GM06990 (cell line): ENCODE data around the gene TSC22D4.
"Not testable (repeated sequence)": the region's sequence is repeated elsewhere in the genome, so short reads cannot be mapped to it uniquely, and the experiment has no call there.

ENCODE experiments used
- DNase-seq: peaks from one replicate; pipeline ENCODE4 v3.0.0-alpha.2; 2011; ENCODE audit not compliant: insufficient read length; ENCODE audit errors: extremely low read depth
- H3K27me3 ChIP-seq: replicated peaks from 2 replicates; pipeline ENCODE4 v1.6.0; 2011; ENCODE audit warnings: low read length; ENCODE audit not compliant: control insufficient read depth, insufficient read depth
- H3K36me3 ChIP-seq: 2 replicates; pipeline ENCODE4 v1.5.1; 2011; ENCODE audit warnings: low read length; ENCODE audit not compliant: control insufficient read depth, insufficient read depth
- H3K4me3 ChIP-seq: replicated peaks from 2 replicates; pipeline ENCODE4 v1.5.1; 2011; ENCODE audit warnings: low read depth, mild to moderate bottlenecking, control low read depth, low read length
- TF ChIP-seq, protein P1 (sequence below): IDR thresholded peaks from 2 replicates; pipeline ENCODE4 v1.5.1; 2011; ENCODE audit warnings: low read length, control low read depth, mild to moderate bottlenecking, inconsistent platforms; ENCODE audit not compliant: insufficient read depth, poor library complexity, severe bottlenecking

Gene TSC22D4

DNA sequence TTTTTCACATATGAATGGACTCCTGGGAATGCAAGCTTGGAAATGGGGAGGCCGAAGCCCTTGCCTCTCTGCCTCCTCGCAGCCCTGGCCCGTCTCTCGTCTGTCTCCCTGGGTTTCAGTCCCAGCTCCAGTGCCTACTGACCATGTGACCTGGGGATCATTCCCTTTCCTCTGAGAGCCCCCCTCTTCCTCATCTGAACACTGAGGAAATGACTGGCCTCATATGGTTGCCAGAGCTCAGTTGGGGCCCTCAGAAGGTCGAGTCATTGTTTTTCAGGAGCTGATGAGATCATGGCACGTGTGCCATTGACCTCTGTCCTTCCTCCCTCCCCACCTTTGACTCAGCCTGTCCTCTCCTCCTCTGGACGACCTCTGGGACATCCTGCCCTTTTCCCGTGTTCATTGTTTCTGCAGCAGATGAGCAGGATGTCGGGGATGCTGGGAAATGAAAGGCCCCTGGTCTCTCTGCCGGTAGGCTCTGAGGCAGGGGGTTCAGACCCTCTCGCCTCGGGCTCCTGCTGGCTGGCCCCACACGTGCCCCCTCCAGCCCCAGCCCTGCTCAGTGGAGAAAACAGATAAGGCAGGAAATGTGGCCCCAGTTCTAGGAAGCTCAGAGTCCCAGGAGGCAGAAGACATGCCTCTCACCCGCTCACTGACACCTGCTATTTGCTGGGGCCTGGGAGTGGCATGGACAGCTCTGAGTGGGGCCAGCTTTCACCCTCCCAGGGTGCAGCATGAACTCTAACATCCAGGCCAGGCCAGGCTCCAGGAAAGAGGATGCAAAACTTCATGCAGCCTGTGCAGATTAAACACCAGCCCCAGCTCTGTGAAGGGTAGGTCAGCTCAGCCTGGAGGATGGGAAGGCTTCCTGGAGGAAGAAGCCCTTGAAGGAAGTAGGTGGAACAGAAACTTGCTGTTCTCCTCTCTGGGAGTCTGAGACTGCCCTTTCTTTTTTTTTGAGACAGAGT, 34.4 kb downstream of the TSC22D4 start:
- no peaks in the 10 kb centered on the region for H3K27me3 ChIP-seq
- TF ChIP-seq, protein P1, sequence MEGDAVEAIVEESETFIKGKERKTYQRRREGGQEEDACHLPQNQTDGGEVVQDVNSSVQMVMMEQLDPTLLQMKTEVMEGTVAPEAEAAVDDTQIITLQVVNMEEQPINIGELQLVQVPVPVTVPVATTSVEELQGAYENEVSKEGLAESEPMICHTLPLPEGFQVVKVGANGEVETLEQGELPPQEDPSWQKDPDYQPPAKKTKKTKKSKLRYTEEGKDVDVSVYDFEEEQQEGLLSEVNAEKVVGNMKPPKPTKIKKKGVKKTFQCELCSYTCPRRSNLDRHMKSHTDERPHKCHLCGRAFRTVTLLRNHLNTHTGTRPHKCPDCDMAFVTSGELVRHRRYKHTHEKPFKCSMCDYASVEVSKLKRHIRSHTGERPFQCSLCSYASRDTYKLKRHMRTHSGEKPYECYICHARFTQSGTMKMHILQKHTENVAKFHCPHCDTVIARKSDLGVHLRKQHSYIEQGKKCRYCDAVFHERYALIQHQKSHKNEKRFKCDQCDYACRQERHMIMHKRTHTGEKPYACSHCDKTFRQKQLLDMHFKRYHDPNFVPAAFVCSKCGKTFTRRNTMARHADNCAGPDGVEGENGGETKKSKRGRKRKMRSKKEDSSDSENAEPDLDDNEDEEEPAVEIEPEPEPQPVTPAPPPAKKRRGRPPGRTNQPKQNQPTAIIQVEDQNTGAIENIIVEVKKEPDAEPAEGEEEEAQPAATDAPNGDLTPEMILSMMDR = no peak
- H3K4me3 ChIP-seq = no peak overlapping the region
- H3K36me3 ChIP-seq = no peaks in the 10 kb centered on the region
- DNase-seq = no peak

DNA sequence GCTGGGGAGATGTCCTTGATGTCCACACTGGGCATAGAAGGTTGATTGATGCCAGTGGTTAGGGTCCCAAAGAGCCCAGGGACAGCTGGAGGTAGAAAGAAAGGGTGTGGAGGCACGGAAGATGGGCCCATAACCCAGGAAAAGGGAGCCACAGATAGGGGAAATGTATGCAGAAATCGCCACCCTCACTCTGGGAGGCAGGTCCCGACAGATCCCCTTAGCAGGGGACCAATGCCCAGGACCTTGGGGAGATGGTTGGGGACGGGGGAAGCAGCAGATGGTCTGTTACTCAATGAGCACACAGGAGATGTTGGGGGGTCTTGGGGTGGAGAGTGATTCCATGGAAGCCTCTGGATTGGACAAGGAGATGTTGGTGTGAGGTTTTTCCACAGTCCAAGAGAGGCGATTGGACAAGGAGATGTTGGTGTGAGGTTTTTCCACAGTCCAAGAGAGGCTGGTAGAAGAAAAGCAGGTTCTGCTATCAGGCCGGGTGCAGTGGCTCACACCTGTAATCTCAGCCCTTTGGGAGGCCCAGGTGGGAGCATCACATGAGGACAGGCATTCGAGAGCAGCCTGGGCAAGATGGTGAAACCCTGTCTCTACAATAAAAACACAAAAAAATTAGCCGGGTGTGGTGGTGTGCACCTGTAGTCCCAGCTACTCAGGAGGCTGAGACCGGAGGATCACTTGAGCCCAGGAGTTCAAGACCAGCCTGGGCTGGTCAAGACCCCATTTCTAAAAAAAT, 35.7 kb downstream of the TSC22D4 start:
- Histone ChIP-seq H3K4me3 (no peak overlapping the region), H3K27me3 (no peaks in the 10 kb centered on the region), H3K36me3 (no peaks in the 10 kb centered on the region)
- no peak for DNase-seq
- TF ChIP-seq, protein P1 = no peak

GRCh38 chr7:100441641-100442535, 37.1 kb downstream of the TSC22D4 start:
- no peak overlapping the region for H3K4me3 ChIP-seq
- DNase-seq = no peak
- TF ChIP-seq, protein P1 = no peak
- no peaks in the 10 kb centered on the region for H3K27me3 ChIP-seq
- H3K36me3 ChIP-seq = no peaks in the 10 kb centered on the region

DNA sequence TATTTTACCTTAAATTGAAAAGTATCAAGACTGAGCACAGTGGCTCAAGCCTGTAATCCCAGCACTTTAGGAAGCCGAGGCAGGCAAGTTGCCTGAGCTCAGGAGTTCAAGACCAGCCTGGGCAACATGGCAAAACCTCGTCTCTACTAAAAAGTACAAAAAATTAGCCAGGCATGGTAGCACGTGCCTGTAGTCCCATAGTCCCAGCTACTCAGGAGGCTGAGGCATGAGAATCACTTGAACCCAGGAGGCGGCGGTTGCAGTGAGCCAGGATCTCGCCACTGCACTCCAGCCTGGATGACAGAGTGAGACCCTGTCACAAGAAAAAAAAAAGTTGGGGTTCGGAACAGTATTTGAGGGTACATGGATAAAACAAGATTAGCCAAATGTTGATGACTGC, 39.8 kb downstream of the TSC22D4 start:
- not testable (repeated sequence) for DNase-seq, H3K36me3 ChIP-seq, H3K4me3 ChIP-seq, H3K27me3 ChIP-seq

DNA sequence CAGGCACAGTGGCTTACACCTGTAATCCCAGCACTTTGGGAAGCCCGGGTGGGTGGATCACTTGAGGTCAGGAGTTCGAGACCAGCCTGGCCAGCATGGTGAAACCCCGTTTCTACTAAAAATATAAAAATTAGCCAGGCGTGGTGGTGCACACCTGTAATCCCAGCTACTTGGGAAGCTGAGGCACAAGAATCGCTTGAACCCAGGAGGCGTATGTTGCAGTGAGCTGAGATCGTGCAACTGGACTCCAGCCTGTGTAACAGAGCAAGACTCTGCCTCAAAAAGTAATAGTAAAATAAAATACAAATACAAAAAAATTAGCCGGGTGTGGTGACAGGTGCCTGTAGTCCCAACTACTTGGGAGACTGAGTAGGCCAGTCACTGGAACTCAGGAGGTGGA, 40.3 kb downstream of the TSC22D4 start:
- not testable (repeated sequence) for H3K4me3 ChIP-seq, H3K27me3 ChIP-seq, DNase-seq, H3K36me3 ChIP-seq

DNA sequence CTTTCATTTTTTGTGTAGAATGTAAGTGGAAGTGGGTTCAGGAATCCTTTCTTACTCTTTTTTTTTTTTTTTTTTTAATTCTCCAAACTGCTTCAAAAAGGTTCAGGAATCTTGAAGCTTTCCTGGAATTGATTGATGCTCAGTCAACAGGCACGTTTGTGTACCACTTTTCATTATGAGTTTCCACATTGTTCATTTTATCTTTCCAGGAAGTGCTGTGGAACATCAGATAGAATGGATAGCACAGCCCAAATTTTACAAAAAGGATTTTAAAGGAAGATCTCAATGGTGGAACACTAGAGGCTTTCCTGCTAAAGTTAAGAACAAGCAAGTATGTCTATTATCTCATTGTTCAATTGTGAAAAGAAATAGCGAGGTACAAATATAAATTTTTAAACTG, 40.8 kb downstream of the TSC22D4 start:
- no peak overlapping the region for H3K4me3 ChIP-seq
- TF ChIP-seq, protein P1 = no peak
- DNase-seq = no peak
- H3K36me3 ChIP-seq = peaks cover 12% of the 10 kb centered on the region
- no peaks in the 10 kb centered on the region for H3K27me3 ChIP-seq
